Parathyroid adenoma (tissue), 2 donors: ENCODE data around the gene MYO5B.
"Not testable (repeated sequence)": the region's sequence is repeated elsewhere in the genome, so short reads cannot be mapped to it uniquely, and the experiment has no call there.

Experiments used
- H2AFZ ChIP-seq: fragments of 300-600 bp; sonication (generic); one replicate; pipeline ENCODE4 v1.7.0; 2017; ENCODE audit warnings: antibody characterized with exemption, mild to moderate bottlenecking
- H3K27ac ChIP-seq: fragments of 300-600 bp; sonication (generic); one replicate; pipeline ENCODE4 v1.7.0; 2017
- H3K27me3 ChIP-seq: fragments of 300-600 bp; sonication (generic); one replicate; pipeline ENCODE4 v1.7.0; 2017; ENCODE audit warnings: low read length; ENCODE audit not compliant: control insufficient read depth, insufficient read depth
- H3K36me3 ChIP-seq: fragments of 300-600 bp; sonication (generic); one replicate; pipeline ENCODE4 v1.7.0; 2017; ENCODE audit warnings: low read length; ENCODE audit not compliant: control insufficient read depth, insufficient read depth
- H3K4me1 ChIP-seq: fragments of 300-600 bp; sonication (generic); one replicate; pipeline ENCODE4 v1.7.0; 2017; ENCODE audit warnings: control low read depth
- H3K4me2 ChIP-seq: fragments of 300-600 bp; sonication (generic); one replicate; pipeline ENCODE4 v1.7.0; 2017; ENCODE audit warnings: low read length
- H3K4me3 ChIP-seq: fragments of 300-600 bp; sonication (generic); one replicate; pipeline ENCODE4 v1.7.0; 2017; ENCODE audit warnings: low read depth, low read length
- H3K79me2 ChIP-seq: fragments of 300-600 bp; sonication (generic); one replicate; pipeline ENCODE4 v1.7.0; 2017; ENCODE audit warnings: control low read depth
- H3K9ac ChIP-seq: fragments of 300-600 bp; sonication (generic); one replicate; pipeline ENCODE4 v1.7.0; 2017; ENCODE audit warnings: mild to moderate bottlenecking
- H3K9me3 ChIP-seq: fragments of 300-600 bp; sonication (generic); one replicate; pipeline ENCODE4 v1.7.0; 2017; ENCODE audit warnings: low read length; ENCODE audit not compliant: control insufficient read depth
- CTCF ChIP-seq: fragments of 300-600 bp; sonication (generic); IDR thresholded peaks from one replicate; pipeline ENCODE4 v1.7.0; 2017; ENCODE audit warnings: antibody characterized with exemption, mild to moderate bottlenecking
- donor health status: primary hyperparathyroidism.

MYO5B gene

GRCh38 chr18:49784427-49785185 is 410.3 kb downstream of the MYO5B start:
- Histone ChIP-seq H3K9me3 (no peaks in the 10 kb centered on the region), H3K4me3 (no peak overlapping the region), H3K27ac (no peak overlapping the region), H3K4me2 (no peak overlapping the region), H3K4me1 (no peaks in the 10 kb centered on the region), H2AFZ (no peak overlapping the region), H3K79me2 (no peaks in the 10 kb centered on the region), H3K27me3 (no peaks in the 10 kb centered on the region), H3K9ac (no peak overlapping the region), H3K36me3 (no peaks in the 10 kb centered on the region)
- no peak for TF ChIP-seq CTCF

GRCh38 chr18:49783631-49784030 is 411.3 kb downstream of the MYO5B start:
- H3K27me3 ChIP-seq, H3K4me2 ChIP-seq, H3K79me2 ChIP-seq, H3K4me1 ChIP-seq, H3K9me3 ChIP-seq, H2AFZ ChIP-seq, H3K4me3 ChIP-seq, H3K9ac ChIP-seq, H3K36me3 ChIP-seq, H3K27ac ChIP-seq: not testable (repeated sequence)

GRCh38 chr18:49778826-49779465 is 416.0 kb downstream of the MYO5B start:
- Histone ChIP-seq H3K4me3 (no peak overlapping the region), H3K36me3 (no peaks in the 10 kb centered on the region), H3K79me2 (no peaks in the 10 kb centered on the region), H3K4me2 (no peak overlapping the region), H3K27ac (no peak overlapping the region), H3K27me3 (no peaks in the 10 kb centered on the region), H2AFZ (no peak overlapping the region), H3K4me1 (no peaks in the 10 kb centered on the region), H3K9ac (no peak overlapping the region), H3K9me3 (no peaks in the 10 kb centered on the region)
- no peak for TF ChIP-seq CTCF
